Naive thymus-derived CD8-positive, alpha-beta T cell (primary cell): Measurements from ENCODE around the gene CCDC57. TPM values are rescaled to one million over a fixed set of nuclear protein-coding genes. Genes with fewer than 3 reads are reported as not detected.
"Not testable (repeated sequence)": the region's sequence is repeated elsewhere in the genome, so short reads cannot be mapped to it uniquely, and the experiment has no call there.

Experiments
- ATAC-seq, 2 donors: fragments of 150-1000 bp; cut with Tn5 transposase in 1 of 2; sonication (Bioruptor Pico), chemical (Tn5 transposase) in 1 of 2; 1 replicate in 1 of 2; 2 replicates in 1 of 2; pipeline ENCODE4 v1.10.0; 2021; ENCODE audit warnings: mild to moderate bottlenecking in 2 of 2, moderate library complexity in 2 of 2
- POLR2A ChIA-PET: fragments of 350-600 bp; sonication (Branson Sonifier 250); formaldehyde crosslinking; loops from one replicate; lab custom pipeline; 2021; ENCODE audit warnings: antibody characterized with exemption; lab: Charles Lee
- DNase-seq, 10 donors: peaks; one replicate each; pipeline versions ENCODE4 v3.0.0 to v3.0.0-alpha.2; 2020 to 2022
- H3K27ac Mint-ChIP-seq, 10 donors: one replicate each; pipeline ENCODE4 v1.8.0; 2020 to 2022; ENCODE audit warnings: mild to moderate bottlenecking in 10 of 10, mixed read lengths in 10 of 10, moderate library complexity in 4 of 10, inconsistent platforms in 1 of 10
- H3K27me3 Mint-ChIP-seq, 5 donors: one replicate each; pipeline ENCODE4 v1.8.0; 2021 to 2022; ENCODE audit warnings: mixed read lengths in 5 of 5
- H3K36me3 Mint-ChIP-seq, 3 donors: one replicate each; pipeline ENCODE4 v1.8.0; 2020 to 2022; ENCODE audit warnings: mixed read lengths in 3 of 3, mild to moderate bottlenecking in 2 of 3, inconsistent platforms in 1 of 3
- H3K4me1 Mint-ChIP-seq, 4 donors: one replicate each; pipeline ENCODE4 v1.8.0; 2021 to 2022; ENCODE audit warnings: mixed read lengths in 4 of 4
- H3K4me3 Mint-ChIP-seq, 10 donors: one replicate each; pipeline ENCODE4 v1.8.0; 2020 to 2022; ENCODE audit warnings: mild to moderate bottlenecking in 10 of 10, mixed read lengths in 10 of 10, moderate library complexity in 6 of 10, inconsistent platforms in 1 of 10
- H3K9me3 Mint-ChIP-seq, 9 donors: one replicate each; pipeline ENCODE4 v1.8.0; 2020 to 2022; ENCODE audit warnings: mixed read lengths in 9 of 9, mild to moderate bottlenecking in 3 of 9, inconsistent platforms in 1 of 9, moderate library complexity in 1 of 9
- polyA plus RNA-seq, 3 donors: library from polyadenylated mRNA; unstranded; fragments of 300-500 nt; fragmentation: Illumina TruSeq; gene quantifications; one replicate each; pipeline ENCODE4 v1.2.3, GENCODE V29; 2021
- total RNA-seq, 8 experiments: library from RNA in 2 of 8; stranded (reverse) in 2 of 8; gene quantifications; one replicate each; pipeline ENCODE4 v1.2.3 and lab custom pipeline; 2021 to 2026

Gene CCDC57
- total and polyA plus RNA-seq, 5 experiments from 2014 or later: 39.6 to 80.0 (median 53.5) TPM

GRCh38 chr17:82133166-82133953 is 79.3 kb downstream of the CCDC57 start:
- not testable (repeated sequence) for H3K9me3 Mint-ChIP-seq, DNase-seq, H3K36me3 Mint-ChIP-seq, ATAC-seq, H3K27me3 Mint-ChIP-seq, H3K4me3 Mint-ChIP-seq
- H3K4me1 Mint-ChIP-seq: peaks cover 2 to 13% (median 5%) of the 10 kb centered on the region in 4 donors
- H3K27ac Mint-ChIP-seq: peak overlapping the region in 3 of 10 donors; percentile 66 to 83 (median 81)
- POLR2A ChIA-PET: interaction anchor here (0.7 kb wide), 2 partner anchors 9 to 32 kb away, joined by 8 to 10 read pairs; no protein-coding TSS in a partner anchor

GRCh38 chr17:82129095-82129494 is 83.5 kb downstream of the CCDC57 start:
- Mint-ChIP-seq H3K36me3 (peaks cover 0 to 2% (median 0%) of the 10 kb centered on the region in 3 donors), H3K9me3 (no peaks in the 10 kb centered on the region), H3K27me3 (no peaks in the 10 kb centered on the region), H3K4me3 (no peak overlapping the region), H3K4me1 (peaks cover 14 to 51% (median 42%) of the 10 kb centered on the region in 4 donors), H3K27ac (peak overlapping the region; percentile 61 to 100 (median 100))
- ATAC-seq: no peak
- POLR2A ChIA-PET: interaction anchor here (1.4 kb wide), 1 partner anchor 10 kb away, joined by 4 read pairs; no protein-coding TSS in a partner anchor
- no peak for DNase-seq

- H3K4me1 Mint-ChIP-seq: peaks cover 17 to 57% (median 50%) of the 10 kb centered on the region in 4 donors
- peaks cover 0 to 2% (median 0%) of the 10 kb centered on the region in 3 donors for H3K36me3 Mint-ChIP-seq
- POLR2A ChIA-PET: interaction anchor here (1.0 to 5.6 kb wide), 12 partner anchors 9 to 321 kb away, joined by 3 to 73 read pairs (median 9); partner anchors contain the start of genes CD7, CENPX, DCXR and FASN
- no peaks in the 10 kb centered on the region for H3K27me3 Mint-ChIP-seq
- H3K9me3 Mint-ChIP-seq: no peaks in the 10 kb centered on the region
- ATAC-seq: no peak
- peak overlapping the region; percentile 91 to 100 (median 100) for H3K27ac Mint-ChIP-seq
- peak in 3 of 10 donors; percentile 17 to 40 (median 19) for DNase-seq
- peak overlapping the region in 6 of 10 donors; percentile 76 to 90 (median 81) for H3K4me3 Mint-ChIP-seq
Observed at GRCh38 chr17:82128287-82128686, 84.4 kb downstream of the CCDC57 start.

GRCh38 chr17:82127704-82128103 is 84.9 kb downstream of the CCDC57 start:
- no peaks in the 10 kb centered on the region for H3K27me3 Mint-ChIP-seq
- H3K27ac Mint-ChIP-seq: peak overlapping the region; percentile 91 to 100 (median 100)
- peak; percentile 34 to 40 for ATAC-seq

GRCh38 chr17:82127315-82127595 is 85.4 kb downstream of the CCDC57 start:
- H3K4me1 Mint-ChIP-seq: peaks cover 21 to 66% (median 60%) of the 10 kb centered on the region in 4 donors
- DNase-seq: peak in 1 of 10 donors; percentile 15
- peak; percentile 4 to 21 for ATAC-seq
- H3K27me3 Mint-ChIP-seq: no peaks in the 10 kb centered on the region
- peaks cover 0 to 4% (median 0%) of the 10 kb centered on the region in 3 donors for H3K36me3 Mint-ChIP-seq
- no peaks in the 10 kb centered on the region for H3K9me3 Mint-ChIP-seq
- H3K27ac Mint-ChIP-seq: peak overlapping the region; percentile 91 to 100 (median 100)
- peak overlapping the region; percentile 68 to 93 (median 83) for H3K4me3 Mint-ChIP-seq
- POLR2A ChIA-PET: interaction anchor here (0.6 to 5.6 kb wide), 24 partner anchors 10 to 617 kb away, joined by 3 to 73 read pairs (median 5); partner anchors contain the start of genes CD7, CENPX, DCXR and FASN

More at GRCh38 chr17:82127704-82128103, 84.9 kb downstream of the CCDC57 start:
- peaks cover 0 to 3% (median 0%) of the 10 kb centered on the region in 3 donors for H3K36me3 Mint-ChIP-seq
- peak overlapping the region; percentile 68 to 93 (median 83) for H3K4me3 Mint-ChIP-seq
- POLR2A ChIA-PET: interaction anchor here (0.6 to 5.6 kb wide), 17 partner anchors 8 to 571 kb away, joined by 3 to 73 read pairs (median 5); partner anchors contain the start of genes CD7, CENPX, DCXR and FASN
- peak in 9 of 10 donors; percentile 33 to 88 (median 77) for DNase-seq
- H3K9me3 Mint-ChIP-seq: no peaks in the 10 kb centered on the region
- peaks cover 19 to 61% (median 55%) of the 10 kb centered on the region in 4 donors for H3K4me1 Mint-ChIP-seq

- Mint-ChIP-seq H3K4me1 (peaks cover 25 to 71% (median 64%) of the 10 kb centered on the region in 4 donors), H3K27ac (peak overlapping the region; percentile 91 to 100 (median 100)), H3K9me3 (no peaks in the 10 kb centered on the region), H3K4me3 (peak overlapping the region; percentile 68 to 93 (median 83)), H3K36me3 (peaks cover 0 to 4% (median 0%) of the 10 kb centered on the region in 3 donors), H3K27me3 (no peaks in the 10 kb centered on the region)
- peak; percentile 79 to 84 for ATAC-seq
- DNase-seq: peak; percentile 68 to 98 (median 96)
- POLR2A ChIA-PET: interaction anchor here (0.6 to 5.6 kb wide), 26 partner anchors 10 to 616 kb away, joined by 3 to 73 read pairs (median 4); partner anchors contain the start of genes CD7, CENPX, DCXR and FASN
Observed at GRCh38 chr17:82126556-82127314, 85.9 kb downstream of the CCDC57 start.

- Mint-ChIP-seq H3K9me3 (no peaks in the 10 kb centered on the region), H3K27me3 (no peaks in the 10 kb centered on the region), H3K4me1 (peaks cover 30 to 90% (median 84%) of the 10 kb centered on the region in 4 donors), H3K27ac (peak overlapping the region; percentile 91 to 100 (median 100)), H3K36me3 (peaks cover 0 to 4% (median 0%) of the 10 kb centered on the region in 3 donors), H3K4me3 (peak overlapping the region in 9 of 10 donors; percentile 25 to 88 (median 71))
- POLR2A ChIA-PET: interaction anchor here (0.8 to 5.6 kb wide), 3 partner anchors 14 to 21 kb away, joined by 3 to 64 read pairs (median 4); no protein-coding TSS in a partner anchor
- no peak for ATAC-seq
- DNase-seq: no peak
Observed at GRCh38 chr17:82124101-82124500, 88.5 kb downstream of the CCDC57 start.

GRCh38 chr17:82121660-82122629 is 90.7 kb downstream of the CCDC57 start:
- H3K4me1 Mint-ChIP-seq: peaks cover 27 to 80% (median 73%) of the 10 kb centered on the region in 4 donors
- H3K4me3 Mint-ChIP-seq: peak overlapping the region in 9 of 10 donors; percentile 30 to 88 (median 71)
- peak in 1 of 10 donors; percentile 31 for DNase-seq
- H3K27me3 Mint-ChIP-seq: no peaks in the 10 kb centered on the region
- no peak for ATAC-seq
- no peaks in the 10 kb centered on the region for H3K9me3 Mint-ChIP-seq
- peaks cover 0 to 11% (median 4%) of the 10 kb centered on the region in 3 donors for H3K36me3 Mint-ChIP-seq
- peak overlapping the region; percentile 83 to 100 (median 98) for H3K27ac Mint-ChIP-seq
- POLR2A ChIA-PET: interaction anchor here (1.1 to 2.2 kb wide), 10 partner anchors 10 to 195 kb away, joined by 3 to 14 read pairs (median 5); partner anchors contain the start of genes DUS1L, FASN, MAFG and RAC3

- Mint-ChIP-seq H3K4me3 (peak overlapping the region in 6 of 10 donors; percentile 58 to 88 (median 75)), H3K4me1 (peaks cover 30 to 80% (median 71%) of the 10 kb centered on the region in 4 donors), H3K27ac (peak overlapping the region in 9 of 10 donors; percentile 91 to 100 (median 98)), H3K9me3 (no peaks in the 10 kb centered on the region), H3K27me3 (no peaks in the 10 kb centered on the region), H3K36me3 (peaks cover 0 to 11% (median 5%) of the 10 kb centered on the region in 3 donors)
- no peak for ATAC-seq
- DNase-seq: no peak
- POLR2A ChIA-PET: interaction anchor here (1.2 to 2.2 kb wide), 9 partner anchors 9 to 90 kb away, joined by 3 to 14 read pairs (median 7); partner anchors contain the start of genes DUS1L, FASN and RAC3
Observed at GRCh38 chr17:82121246-82121645, 91.4 kb downstream of the CCDC57 start.

GRCh38 chr17:82120148-82120547 is 92.5 kb downstream of the CCDC57 start:
- ATAC-seq (peak; percentile 85 to 86), DNase-seq (peak in 6 of 10 donors; percentile 33 to 79 (median 62))
- Mint-ChIP-seq H3K4me1 (peaks cover 27 to 72% (median 63%) of the 10 kb centered on the region in 4 donors), H3K27me3 (no peaks in the 10 kb centered on the region), H3K36me3 (peaks cover 0 to 11% (median 5%) of the 10 kb centered on the region in 3 donors), H3K4me3 (peak overlapping the region in 8 of 10 donors; percentile 6 to 86 (median 62)), H3K9me3 (no peaks in the 10 kb centered on the region), H3K27ac (peak overlapping the region in 9 of 10 donors; percentile 74 to 96 (median 89))
- POLR2A ChIA-PET: interaction anchor here (0.6 to 2.2 kb wide), 7 partner anchors 8 to 402 kb away, joined by 3 to 7 read pairs (median 5); partner anchors contain the start of gene RAC3
